ENCODE measurements around the gene TSPAN4. TPM values are rescaled to one million over a fixed set of nuclear protein-coding genes. Genes with fewer than 3 reads are reported as not detected.
A peak's percentile ranks its signal among the peaks of the same experiment; 100 is the strongest.

TSPAN4 gene
- polyA plus RNA-seq, 3 donors: 52.6 to 75.5 (median 63.1) TPM

DNA sequence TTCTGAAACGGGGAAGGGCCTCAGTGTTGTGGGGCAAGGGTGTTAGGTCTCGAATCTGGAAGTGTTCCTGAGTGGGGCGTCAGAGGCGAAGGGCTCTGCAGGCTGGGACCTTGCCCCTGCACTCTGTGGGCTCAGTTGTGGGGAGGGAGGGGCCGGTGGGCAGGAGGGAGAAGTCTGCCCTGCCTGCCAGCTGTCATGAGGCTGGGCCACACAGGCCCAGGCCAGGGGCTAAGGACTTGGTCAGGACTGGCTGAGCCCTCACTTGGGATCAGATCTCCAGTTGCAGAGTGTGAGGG lies 14.8 kb upstream of the TSPAN4 start, which contains the start of gene CRACR2B:
TSS of gene CRACR2B (plus strand) at position 23 of the 296 bp plus-strand sequence. CDS start 689 bp downstream, outside the sequence.
- Mint-ChIP-seq H3K4me3 (peak within 1 kb of the TSS; percentile 81 to 92), H3K9me3 (peaks cover 0 to 18% (median 1%) of the 10 kb centered on the region in 7 donors), H3K4me1 (peaks cover 60% of the 10 kb centered on the region), H3K27me3 (ENCODE audit: low read depth in 3 of 3) (peaks cover 47 to 59% (median 53%) of the 10 kb centered on the region in 3 donors), H3K36me3 (peaks cover 28 to 30% of the 10 kb centered on the region in 2 donors), H3K27ac (peak within 1 kb of the TSS in 5 of 7 donors; percentile 30 to 81 (median 40))
- H3K27ac ChIP-seq (ENCODE audit: low read depth in 1 of 2, low read length in 2 of 2): no peak within 1 kb of the TSS
- peaks cover 16% of the 10 kb centered on the region for H3K79me2 ChIP-seq (ENCODE audit: insufficient read depth, low read length)
- 3% methylated on average over 5 of the region's 5 CpGs for WGBS (ENCODE audit: insufficient coverage)
- peaks cover 72 to 83% of the 10 kb centered on the region in 2 donors for H3K4me1 ChIP-seq (ENCODE audit: control insufficient read depth in 1 of 2, insufficient read depth in 2 of 2, low read length in 2 of 2)
- H3K9ac ChIP-seq (ENCODE audit: insufficient read depth, low read length, poor library complexity, severe bottlenecking): peak within 1 kb of the TSS; percentile 60
- H2AFZ ChIP-seq (ENCODE audit: insufficient read depth, low read depth, low read length, poor library complexity, severe bottlenecking): peak within 1 kb of the TSS; percentile 63
- DNase-seq: peak in 1 of 3 donors; percentile 24
- peaks cover 52% of the 10 kb centered on the region for H4K20me1 ChIP-seq (ENCODE audit: insufficient read depth, low read length)
- intact Hi-C loops (cut with micrococcal nuclease): no loop called here
- H3K27me3 ChIP-seq (ENCODE audit: control insufficient read depth in 2 of 2, insufficient read depth in 2 of 2, low read length in 2 of 2): peaks cover 10 to 55% of the 10 kb centered on the region in 2 donors
- peak within 1 kb of the TSS; percentile 89 for H3K4me2 ChIP-seq (replicated peaks; ENCODE audit: extremely low read depth, low read length, poor library complexity, severe bottlenecking)
- H3K4me3 ChIP-seq (replicated peaks in 1 of 3; ENCODE audit: low read depth in 2 of 3, low read length in 3 of 3): peak within 1 kb of the TSS; percentile 21 to 77 (median 39)
- no peaks in the 10 kb centered on the region for H3K9me3 ChIP-seq (replicated peaks in 1 of 2; ENCODE audit: control insufficient read depth in 1 of 2, insufficient read depth in 1 of 2, low read length in 2 of 2)
- TF ChIP-seq, protein P1, sequence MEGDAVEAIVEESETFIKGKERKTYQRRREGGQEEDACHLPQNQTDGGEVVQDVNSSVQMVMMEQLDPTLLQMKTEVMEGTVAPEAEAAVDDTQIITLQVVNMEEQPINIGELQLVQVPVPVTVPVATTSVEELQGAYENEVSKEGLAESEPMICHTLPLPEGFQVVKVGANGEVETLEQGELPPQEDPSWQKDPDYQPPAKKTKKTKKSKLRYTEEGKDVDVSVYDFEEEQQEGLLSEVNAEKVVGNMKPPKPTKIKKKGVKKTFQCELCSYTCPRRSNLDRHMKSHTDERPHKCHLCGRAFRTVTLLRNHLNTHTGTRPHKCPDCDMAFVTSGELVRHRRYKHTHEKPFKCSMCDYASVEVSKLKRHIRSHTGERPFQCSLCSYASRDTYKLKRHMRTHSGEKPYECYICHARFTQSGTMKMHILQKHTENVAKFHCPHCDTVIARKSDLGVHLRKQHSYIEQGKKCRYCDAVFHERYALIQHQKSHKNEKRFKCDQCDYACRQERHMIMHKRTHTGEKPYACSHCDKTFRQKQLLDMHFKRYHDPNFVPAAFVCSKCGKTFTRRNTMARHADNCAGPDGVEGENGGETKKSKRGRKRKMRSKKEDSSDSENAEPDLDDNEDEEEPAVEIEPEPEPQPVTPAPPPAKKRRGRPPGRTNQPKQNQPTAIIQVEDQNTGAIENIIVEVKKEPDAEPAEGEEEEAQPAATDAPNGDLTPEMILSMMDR (IDR thresholded peaks at IDR 0.05): no peak
- H3K36me3 ChIP-seq (replicated peaks in 1 of 2; ENCODE audit: control insufficient read depth in 1 of 2, insufficient read depth in 2 of 2, low read length in 2 of 2): peaks cover 17 to 27% of the 10 kb centered on the region in 2 donors

DNA sequence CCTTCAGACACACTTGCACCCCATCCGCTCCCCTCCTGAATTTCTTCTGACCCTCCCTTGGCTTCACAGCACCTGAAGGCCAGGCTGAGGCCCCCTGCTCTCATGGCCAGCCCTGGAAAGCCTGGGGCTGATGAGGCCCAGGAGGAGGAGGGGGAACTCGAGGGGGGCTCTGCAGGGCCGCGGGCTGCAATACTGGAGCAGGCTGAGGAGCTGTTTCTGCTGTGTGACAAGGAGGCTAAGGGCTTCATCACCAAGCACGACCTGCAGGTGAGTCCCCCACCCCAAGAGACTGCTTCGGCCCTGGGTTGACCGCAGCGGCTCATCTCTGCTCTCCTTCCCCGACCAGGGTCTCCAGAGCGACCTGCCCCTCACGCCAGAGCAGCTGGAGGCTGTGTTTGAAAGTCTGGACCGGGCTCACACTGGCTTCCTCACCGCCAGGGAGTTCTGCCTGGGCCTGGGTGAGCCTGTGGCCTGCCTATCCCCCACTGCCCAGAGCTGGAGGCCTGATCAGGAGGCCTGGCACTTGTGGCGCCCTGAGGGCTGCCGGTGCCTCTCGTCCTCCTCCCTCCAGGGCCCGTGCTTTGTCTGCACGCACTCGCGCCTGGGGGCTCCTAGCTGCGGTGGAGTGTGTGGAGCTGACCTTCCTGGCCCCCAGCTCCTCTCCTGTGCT lies 14.0 kb upstream of the TSPAN4 start:
- H3K9ac ChIP-seq (ENCODE audit: insufficient read depth, low read length, poor library complexity, severe bottlenecking): no peak overlapping the region
- H3K79me2 ChIP-seq (ENCODE audit: insufficient read depth, low read length): peaks cover 14% of the 10 kb centered on the region
- peak overlapping the region; percentile 54 for H2AFZ ChIP-seq (ENCODE audit: insufficient read depth, low read depth, low read length, poor library complexity, severe bottlenecking)
- peak overlapping the region; percentile 89 for H3K4me2 ChIP-seq (replicated peaks; ENCODE audit: extremely low read depth, low read length, poor library complexity, severe bottlenecking)
- H3K4me3 ChIP-seq (replicated peaks in 1 of 3; ENCODE audit: low read depth in 2 of 3, low read length in 3 of 3): peak overlapping the region in 2 of 3 experiments; percentile 43 to 77
- Mint-ChIP-seq H3K9me3 (peaks cover 0 to 18% (median 1%) of the 10 kb centered on the region in 7 donors), H3K4me3 (peak overlapping the region; percentile 78 to 92), H3K4me1 (peaks cover 57% of the 10 kb centered on the region), H3K27me3 (ENCODE audit: low read depth in 3 of 3) (peaks cover 47 to 62% (median 53%) of the 10 kb centered on the region in 3 donors), H3K27ac (peak overlapping the region in 1 of 7 donors; percentile 30), H3K36me3 (peaks cover 23 to 25% of the 10 kb centered on the region in 2 donors)
- TF ChIP-seq, protein P1 (IDR thresholded peaks at IDR 0.05): no peak
- DNase-seq: no peak
- H3K36me3 ChIP-seq (replicated peaks in 1 of 2; ENCODE audit: control insufficient read depth in 1 of 2, insufficient read depth in 2 of 2, low read length in 2 of 2): peaks cover 15 to 22% of the 10 kb centered on the region in 2 donors
- no peak overlapping the region for H3K27ac ChIP-seq (ENCODE audit: low read depth in 1 of 2, low read length in 2 of 2)
- no peaks in the 10 kb centered on the region for H3K9me3 ChIP-seq (replicated peaks in 1 of 2; ENCODE audit: control insufficient read depth in 1 of 2, insufficient read depth in 1 of 2, low read length in 2 of 2)
- intact Hi-C loops (cut with micrococcal nuclease): no loop called here
- H3K4me1 ChIP-seq (ENCODE audit: control insufficient read depth in 1 of 2, insufficient read depth in 2 of 2, low read length in 2 of 2): peaks cover 70 to 82% of the 10 kb centered on the region in 2 donors
- H4K20me1 ChIP-seq (ENCODE audit: insufficient read depth, low read length): peaks cover 50% of the 10 kb centered on the region
- 58% methylated on average over 14 of the region's 21 CpGs for WGBS (ENCODE audit: insufficient coverage)
- peaks cover 10 to 55% of the 10 kb centered on the region in 2 donors for H3K27me3 ChIP-seq (ENCODE audit: control insufficient read depth in 2 of 2, insufficient read depth in 2 of 2, low read length in 2 of 2)

Data from CD14-positive monocyte (primary cell).